HEK293T (cell line): ENCODE results near the gene IL10RA.

ENCODE experiments used
- ARNT ChIP-seq: fragments of 450-650 bp; IDR thresholded peaks from 2 replicates; pipeline ENCODE4 v1.6.1; 2017; ENCODE audit warnings: mild to moderate bottlenecking
- CTBP1 ChIP-seq: fragments of 450-650 bp; IDR thresholded peaks from 2 replicates; pipeline ENCODE4 v1.6.1; 2016; ENCODE audit warnings: borderline replicate concordance
- ELF4 ChIP-seq: fragments of 450-650 bp; IDR thresholded peaks from 2 replicates; pipeline ENCODE4 v1.6.1; 2017; ENCODE audit warnings: antibody characterized with exemption
- FOXA1 ChIP-seq: fragments of 450-650 bp; IDR thresholded peaks from 2 replicates; pipeline ENCODE4 v1.6.1; 2016; ENCODE audit warnings: mild to moderate bottlenecking
- HDGF ChIP-seq: fragments of 450-650 bp; IDR thresholded peaks from 2 replicates; pipeline ENCODE4 v1.6.1; 2017; ENCODE audit warnings: antibody characterized with exemption, borderline replicate concordance
- L3MBTL2 ChIP-seq: fragments of 450-650 bp; conservative IDR thresholded peaks from 2 replicates; pipeline ENCODE4 v1.6.1; 2016; ENCODE audit warnings: mild to moderate bottlenecking
- LEF1 ChIP-seq: fragments of 450-650 bp; IDR thresholded peaks from 2 replicates; pipeline ENCODE4 v1.6.1; 2017; ENCODE audit warnings: mild to moderate bottlenecking, borderline replicate concordance
- NFRKB ChIP-seq: fragments of 450-650 bp; IDR thresholded peaks from 2 replicates; pipeline ENCODE4 v1.6.1; 2016; ENCODE audit warnings: mild to moderate bottlenecking, moderate library complexity
- PKNOX1 ChIP-seq: fragments of 450-650 bp; IDR thresholded peaks from 2 replicates; pipeline ENCODE4 v1.6.1; 2016
- SP1 ChIP-seq: fragments of 450-650 bp; IDR thresholded peaks from 2 replicates; pipeline ENCODE4 v1.6.1; 2017
- TARDBP ChIP-seq: fragments of 450-650 bp; IDR thresholded peaks from 2 replicates; pipeline ENCODE4 v1.6.1; 2016
- ZNF384 ChIP-seq: fragments of 450-650 bp; IDR thresholded peaks from 2 replicates; pipeline ENCODE4 v1.6.1; 2016

GRCh38 chr11:118016104-118016503 lies 29.9 kb downstream of the IL10RA start:
- TF ChIP-seq FOXA1, result no peak
- TF ChIP-seq ZNF384, result no peak
- TF ChIP-seq TARDBP, result no peak
- no peak for TF ChIP-seq LEF1
- no peak for TF ChIP-seq ARNT
- TF ChIP-seq PKNOX1, result no peak
- TF ChIP-seq SP1, result no peak
- no peak for TF ChIP-seq HDGF
- no peak for TF ChIP-seq ELF4
- TF ChIP-seq CTBP1, result no peak
- TF ChIP-seq NFRKB, result no peak
- TF ChIP-seq L3MBTL2, result no peak
